GM11168 (cell line): Measurements from ENCODE around the gene GMCL1.
"Not testable (repeated sequence)": the region's sequence is repeated elsewhere in the genome, so short reads cannot be mapped to it uniquely, and the experiment has no call there.

Experiments
- in situ Hi-C: fragments of 300-500 bp; cut with MboI; formaldehyde crosslinking; loops from one replicate; pipeline ENCODE4 v1.12.0; 2022; ENCODE audit warnings: low sequenced_read_pairs; ENCODE audit not compliant: unreplicated experiment

Gene GMCL1

GRCh38 chr2:69805887-69806286 lies 23.6 kb upstream of the GMCL1 start:
- in situ Hi-C loops, result loop anchor here (25.0 kb wide), 1 partner anchor 244 kb away; no protein-coding TSS in a partner anchor

DNA sequence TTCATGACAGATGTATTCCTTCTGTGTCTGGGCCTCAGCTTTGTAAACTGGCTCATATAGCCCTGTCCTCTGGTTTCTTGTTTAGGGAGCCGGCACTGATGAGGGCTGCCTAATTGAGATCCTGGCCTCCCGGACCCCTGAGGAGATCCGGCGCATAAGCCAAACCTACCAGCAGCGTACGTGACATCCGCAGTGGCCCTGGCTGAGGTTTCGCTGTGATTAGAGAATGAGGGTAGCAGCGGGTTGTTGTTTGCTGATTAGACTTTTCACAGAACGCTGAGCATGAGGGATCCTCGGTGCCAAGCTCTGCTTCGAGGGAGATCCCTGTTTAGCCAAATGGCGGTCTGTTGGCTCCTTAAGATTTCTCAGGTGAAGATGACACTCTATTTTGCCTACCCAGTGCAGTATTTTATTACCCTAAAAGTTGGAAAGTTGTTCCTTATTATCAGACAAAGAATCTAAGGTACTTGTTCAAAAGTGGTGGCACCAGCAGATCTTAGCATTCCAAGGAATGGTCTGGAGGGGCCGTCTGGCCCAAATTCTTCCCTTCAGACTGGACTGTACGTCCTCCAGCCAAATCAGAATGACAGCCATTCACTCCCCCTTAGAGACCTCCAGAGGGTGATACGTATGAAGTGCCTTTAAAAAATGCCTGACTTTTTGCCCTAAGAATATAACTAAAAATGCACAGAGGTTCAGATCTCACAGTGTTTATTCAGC lies 21.5 kb upstream of the GMCL1 start:
- in situ Hi-C loops, result loop anchor here (25.0 kb wide), 1 partner anchor 246 kb away; no protein-coding TSS in a partner anchor

- in situ Hi-C loops, result loop anchor here (5.0 to 25.0 kb wide), 2 partner anchors 83 to 248 kb away; no protein-coding TSS in a partner anchor
Observed at GRCh38 chr2:69810550-69810949, 18.9 kb upstream of the GMCL1 start.

GRCh38 chr2:69811018-69811417 lies 18.4 kb upstream of the GMCL1 start:
- in situ Hi-C loops, result loop anchor here (5.0 to 25.0 kb wide), 2 partner anchors 84 to 249 kb away; no protein-coding TSS in a partner anchor

DNA sequence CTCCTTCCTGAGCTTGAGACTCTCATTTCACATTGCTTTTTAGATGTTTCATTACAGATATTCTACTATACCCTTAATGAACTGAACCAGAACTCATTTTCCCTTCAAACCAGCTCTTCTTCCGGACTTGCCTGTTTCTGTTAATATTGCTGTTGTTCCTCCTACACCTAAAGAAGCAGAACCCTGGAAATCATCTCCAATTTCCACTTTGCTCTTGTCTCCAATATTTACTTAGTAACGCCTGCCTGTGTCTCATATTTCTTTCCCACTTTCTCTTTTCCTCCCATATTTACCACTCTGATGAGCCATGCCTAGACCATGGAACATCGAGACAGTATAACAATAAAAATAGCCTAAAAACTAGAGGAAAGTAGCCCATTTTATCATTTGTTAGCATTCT lies 17.9 kb upstream of the GMCL1 start:
- in situ Hi-C loops, result loop anchor here (5.0 to 25.0 kb wide), 2 partner anchors 84 to 249 kb away; no protein-coding TSS in a partner anchor

DNA sequence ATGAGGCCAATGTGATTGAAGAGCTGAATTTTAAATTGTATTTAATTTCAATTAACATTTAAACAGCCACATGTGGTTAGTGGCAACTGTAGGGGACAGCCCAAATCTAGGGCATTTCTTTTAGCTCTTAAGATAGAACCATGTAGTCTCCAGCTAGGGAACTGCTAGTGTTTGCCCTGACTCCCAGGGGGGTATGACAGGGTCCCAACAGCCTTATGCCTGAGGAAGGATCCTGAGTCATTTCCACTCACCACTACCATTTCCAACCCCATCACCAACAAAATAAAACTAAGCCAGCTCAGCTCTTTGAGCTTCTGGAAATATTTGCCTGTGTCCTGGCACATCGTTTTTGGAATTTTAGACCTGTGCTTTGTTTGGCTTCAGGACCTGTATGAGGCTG lies 13.7 kb upstream of the GMCL1 start:
- in situ Hi-C loops, result loop anchor here (25.0 kb wide), 1 partner anchor 253 kb away; no protein-coding TSS in a partner anchor

GRCh38 chr2:69816923-69817542 lies 12.4 kb upstream of the GMCL1 start:
- in situ Hi-C loops, result loop anchor here (25.0 kb wide), 1 partner anchor 255 kb away; no protein-coding TSS in a partner anchor

DNA sequence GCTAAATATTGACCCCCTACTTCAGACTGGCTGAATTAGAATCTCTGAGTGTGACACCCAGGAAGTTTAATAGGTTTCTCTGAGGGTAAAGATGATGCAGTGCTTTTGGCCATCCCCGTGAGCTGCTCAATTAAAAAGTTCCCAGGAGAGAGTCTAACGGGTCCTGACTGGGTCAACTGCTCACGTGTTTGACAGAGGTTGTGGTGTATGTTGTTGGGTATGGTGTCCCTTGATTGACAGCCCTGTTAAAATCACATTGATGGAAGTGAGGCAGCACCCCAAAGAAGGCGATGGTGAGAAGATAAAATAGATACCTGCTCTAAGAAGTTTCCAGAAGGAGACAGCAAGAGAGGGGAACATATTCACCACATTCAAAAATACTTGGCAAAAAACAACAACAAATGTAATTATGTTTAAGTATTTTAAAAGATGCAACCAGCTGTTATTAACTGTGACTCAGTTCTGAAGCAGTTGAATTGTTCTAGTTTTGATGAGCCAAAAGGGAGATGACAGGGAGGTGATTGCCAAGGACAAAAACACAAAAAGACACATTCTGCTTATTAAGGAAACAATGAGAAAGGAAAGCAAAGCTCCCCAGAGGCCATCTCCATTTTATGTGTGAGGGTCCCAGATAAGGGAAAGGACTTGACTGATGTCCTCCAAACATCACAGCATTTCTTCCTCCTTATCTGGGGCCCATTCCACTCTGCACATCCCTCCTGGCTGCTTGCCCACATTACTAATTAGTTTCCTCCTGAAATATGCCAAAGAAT lies 11.5 kb upstream of the GMCL1 start:
- in situ Hi-C loops, result loop anchor here (25.0 kb wide), 1 partner anchor 256 kb away; no protein-coding TSS in a partner anchor

DNA sequence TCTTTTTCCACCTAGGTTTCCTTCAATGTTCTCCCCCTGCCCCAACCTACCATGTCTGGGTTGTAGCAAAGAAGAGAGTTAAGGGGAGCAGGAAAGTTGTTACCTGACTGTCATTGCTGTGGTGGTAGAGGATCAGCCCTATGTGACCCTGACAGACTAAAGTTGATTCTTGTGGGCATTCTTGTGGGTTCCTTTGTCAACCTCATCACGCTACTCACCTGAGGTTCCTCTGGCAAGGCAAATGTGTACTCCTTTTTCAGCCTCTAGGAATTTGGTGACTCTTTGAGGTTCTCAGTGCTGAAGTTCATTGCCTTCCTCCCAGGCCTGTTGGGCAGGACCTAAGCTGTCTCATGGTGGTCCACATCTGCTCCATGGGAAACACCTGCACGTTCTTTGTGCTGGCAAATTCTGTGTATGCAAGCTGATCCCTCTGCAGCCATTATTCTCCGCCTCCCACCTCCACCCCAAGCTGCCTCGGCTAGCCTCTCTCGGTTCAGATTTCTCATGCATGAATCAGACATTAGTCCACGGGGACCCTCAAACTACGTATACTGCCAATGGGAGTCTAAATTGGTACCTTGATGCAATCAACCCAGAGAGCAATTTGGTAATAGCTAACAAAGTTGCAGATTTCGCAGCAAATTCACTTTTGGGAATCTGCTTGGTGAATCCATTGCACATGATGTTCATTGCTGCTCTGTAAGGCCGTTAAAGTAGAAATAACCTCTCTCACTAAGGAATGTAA lies 1.5 kb upstream of the GMCL1 start:
- in situ Hi-C loops, result no loop called here

GRCh38 chr2:69828938-69829255 lies 563 bp upstream of the GMCL1 start:
- in situ Hi-C loops, result no loop called here

GRCh38 chr2:69830045-69830905 lies 815 bp downstream of the GMCL1 start:
- in situ Hi-C loops, result no loop called here

GRCh38 chr2:69830906-69831241 lies 1.4 kb downstream of the GMCL1 start:
- in situ Hi-C loops, result not testable (repeated sequence)

- in situ Hi-C loops, result no loop called here
Observed at GRCh38 chr2:69831354-69831905, 2.0 kb downstream of the GMCL1 start.

GRCh38 chr2:69833752-69834151 lies 4.3 kb downstream of the GMCL1 start:
- in situ Hi-C loops, result no loop called here

DNA sequence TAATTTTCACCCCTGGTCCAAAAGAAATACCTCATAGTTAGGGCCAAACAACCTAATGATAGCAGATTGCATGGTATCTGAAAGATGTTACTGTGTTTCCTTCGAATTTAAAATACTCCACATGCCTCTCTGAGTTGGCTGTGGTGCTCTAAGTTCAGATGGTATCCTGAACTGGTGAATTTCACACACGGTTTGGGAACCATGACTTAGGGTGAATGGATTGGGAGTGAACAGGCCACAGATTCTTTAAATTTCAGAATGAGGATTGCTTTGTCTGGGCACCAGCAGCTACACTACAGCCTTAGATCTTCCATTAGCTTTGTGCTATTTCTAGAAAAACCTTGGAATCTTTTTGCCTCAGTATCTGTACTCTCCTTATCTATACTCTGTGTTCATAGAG lies 6.2 kb downstream of the GMCL1 start:
- in situ Hi-C loops, result no loop called here

GRCh38 chr2:69836316-69836715 lies 6.9 kb downstream of the GMCL1 start:
- in situ Hi-C loops, result no loop called here

DNA sequence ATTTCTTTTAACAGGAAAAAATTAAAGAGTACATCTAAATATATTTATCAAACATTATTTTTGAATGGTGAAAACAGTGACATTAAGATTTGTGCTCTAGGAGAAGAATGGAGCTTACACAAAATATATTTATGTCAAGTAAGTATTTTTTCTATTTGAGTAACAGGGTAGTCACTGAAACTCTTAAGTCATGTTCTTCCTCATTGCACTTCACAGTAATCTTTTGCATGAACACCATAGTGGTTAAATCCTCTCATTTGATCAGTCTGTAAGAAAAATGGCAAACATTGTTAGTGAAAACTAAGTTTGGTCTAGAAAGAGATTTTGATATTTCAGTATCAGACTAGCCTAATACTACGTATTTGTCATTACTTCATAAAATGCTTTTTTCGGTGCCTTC lies 8.1 kb downstream of the GMCL1 start:
- in situ Hi-C loops, result no loop called here

DNA sequence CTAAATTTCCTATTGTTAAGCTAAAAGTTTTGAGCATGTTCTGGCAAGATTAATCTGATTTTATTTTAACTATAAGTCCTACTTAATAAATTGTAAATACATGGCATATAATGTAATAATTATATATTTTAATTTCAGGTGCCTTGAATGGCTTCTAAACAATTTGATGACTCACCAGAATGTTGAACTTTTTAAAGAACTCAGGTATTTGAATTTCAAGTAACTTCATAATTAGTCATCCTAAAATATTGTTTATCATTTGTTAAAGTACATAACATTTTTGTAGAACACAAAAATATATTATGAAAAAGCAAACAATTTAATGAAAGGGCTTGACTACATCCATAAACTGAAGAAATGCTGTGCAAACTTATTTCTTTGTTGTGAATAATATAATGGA lies 14.5 kb downstream of the GMCL1 start:
- in situ Hi-C loops, result no loop called here

DNA sequence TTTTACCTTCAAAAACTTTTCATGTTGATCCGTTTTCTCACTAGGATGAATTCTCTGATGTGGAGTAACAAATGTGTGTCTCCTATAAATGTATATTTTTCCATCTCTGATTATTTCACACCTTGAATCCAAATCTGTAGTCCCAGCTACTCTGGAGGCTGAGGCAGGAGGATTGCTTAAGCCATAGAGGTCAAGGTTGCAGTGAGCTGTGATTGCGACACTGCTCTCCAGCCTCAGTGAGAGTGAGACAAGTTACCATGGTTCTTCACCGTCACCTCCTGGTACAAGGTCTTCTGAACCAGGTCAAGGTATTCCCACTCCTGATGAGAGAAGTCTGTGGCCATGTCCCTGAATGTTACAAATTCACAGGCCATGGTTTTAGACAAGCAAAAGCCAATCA lies 15.1 kb downstream of the GMCL1 start:
- in situ Hi-C loops, result no loop called here
